ENCODE measurements around the gene SLIT1.

DNA sequence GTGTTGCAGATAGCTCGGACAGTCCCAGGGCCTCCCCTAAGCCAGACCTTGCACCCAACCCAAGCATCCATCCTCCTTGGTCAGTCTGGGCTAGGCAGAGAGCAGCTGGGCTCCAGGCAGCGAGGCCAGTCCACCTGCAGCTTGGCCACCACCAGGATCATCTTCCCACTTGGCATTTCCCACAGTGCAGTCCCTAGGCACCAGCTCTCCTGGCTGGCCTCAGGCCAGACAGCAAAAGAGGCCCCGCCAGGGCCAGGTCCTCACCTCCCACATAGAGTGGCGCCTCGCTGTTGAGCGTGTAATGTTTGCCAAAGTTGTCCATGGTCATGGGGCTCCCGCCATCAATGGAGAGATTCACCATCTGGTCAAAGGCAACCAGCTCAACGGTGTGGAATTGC is 182.0 kb downstream of the SLIT1 start:
- TF ChIP-seq, protein P1, sequence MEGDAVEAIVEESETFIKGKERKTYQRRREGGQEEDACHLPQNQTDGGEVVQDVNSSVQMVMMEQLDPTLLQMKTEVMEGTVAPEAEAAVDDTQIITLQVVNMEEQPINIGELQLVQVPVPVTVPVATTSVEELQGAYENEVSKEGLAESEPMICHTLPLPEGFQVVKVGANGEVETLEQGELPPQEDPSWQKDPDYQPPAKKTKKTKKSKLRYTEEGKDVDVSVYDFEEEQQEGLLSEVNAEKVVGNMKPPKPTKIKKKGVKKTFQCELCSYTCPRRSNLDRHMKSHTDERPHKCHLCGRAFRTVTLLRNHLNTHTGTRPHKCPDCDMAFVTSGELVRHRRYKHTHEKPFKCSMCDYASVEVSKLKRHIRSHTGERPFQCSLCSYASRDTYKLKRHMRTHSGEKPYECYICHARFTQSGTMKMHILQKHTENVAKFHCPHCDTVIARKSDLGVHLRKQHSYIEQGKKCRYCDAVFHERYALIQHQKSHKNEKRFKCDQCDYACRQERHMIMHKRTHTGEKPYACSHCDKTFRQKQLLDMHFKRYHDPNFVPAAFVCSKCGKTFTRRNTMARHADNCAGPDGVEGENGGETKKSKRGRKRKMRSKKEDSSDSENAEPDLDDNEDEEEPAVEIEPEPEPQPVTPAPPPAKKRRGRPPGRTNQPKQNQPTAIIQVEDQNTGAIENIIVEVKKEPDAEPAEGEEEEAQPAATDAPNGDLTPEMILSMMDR (IDR thresholded peaks at IDR 0.05; ENCODE audit: low read length): no peak
- TF ChIP-seq EZH2 (IDR thresholded peaks at IDR 0.05; ENCODE audit: borderline replicate concordance, low read length): no peak
